Erythroblast (primary cell): ENCODE data around the gene POR.

Experiments used
- GATA1 ChIP-seq: IDR thresholded peaks from 2 replicates; pipeline ENCODE4 v1.6.1; 2011; ENCODE audit warnings: low read depth, mild to moderate bottlenecking, control low read depth, low read length, moderate library complexity
- POLR2A ChIP-seq: IDR thresholded peaks from 2 replicates; pipeline ENCODE4 v1.6.1; 2011; ENCODE audit warnings: mild to moderate bottlenecking, low read length

GRCh38 chr7:75982306-75983064, 67.5 kb downstream of the POR start:
- TF ChIP-seq POLR2A (no peak), GATA1 (no peak)
